ENCODE measurements around the gene GUCA2A.
"Not testable (repeated sequence)": the region's sequence is repeated elsewhere in the genome, so short reads cannot be mapped to it uniquely, and the experiment has no call there.

GUCA2A gene, protein sequence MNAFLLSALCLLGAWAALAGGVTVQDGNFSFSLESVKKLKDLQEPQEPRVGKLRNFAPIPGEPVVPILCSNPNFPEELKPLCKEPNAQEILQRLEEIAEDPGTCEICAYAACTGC

DNA sequence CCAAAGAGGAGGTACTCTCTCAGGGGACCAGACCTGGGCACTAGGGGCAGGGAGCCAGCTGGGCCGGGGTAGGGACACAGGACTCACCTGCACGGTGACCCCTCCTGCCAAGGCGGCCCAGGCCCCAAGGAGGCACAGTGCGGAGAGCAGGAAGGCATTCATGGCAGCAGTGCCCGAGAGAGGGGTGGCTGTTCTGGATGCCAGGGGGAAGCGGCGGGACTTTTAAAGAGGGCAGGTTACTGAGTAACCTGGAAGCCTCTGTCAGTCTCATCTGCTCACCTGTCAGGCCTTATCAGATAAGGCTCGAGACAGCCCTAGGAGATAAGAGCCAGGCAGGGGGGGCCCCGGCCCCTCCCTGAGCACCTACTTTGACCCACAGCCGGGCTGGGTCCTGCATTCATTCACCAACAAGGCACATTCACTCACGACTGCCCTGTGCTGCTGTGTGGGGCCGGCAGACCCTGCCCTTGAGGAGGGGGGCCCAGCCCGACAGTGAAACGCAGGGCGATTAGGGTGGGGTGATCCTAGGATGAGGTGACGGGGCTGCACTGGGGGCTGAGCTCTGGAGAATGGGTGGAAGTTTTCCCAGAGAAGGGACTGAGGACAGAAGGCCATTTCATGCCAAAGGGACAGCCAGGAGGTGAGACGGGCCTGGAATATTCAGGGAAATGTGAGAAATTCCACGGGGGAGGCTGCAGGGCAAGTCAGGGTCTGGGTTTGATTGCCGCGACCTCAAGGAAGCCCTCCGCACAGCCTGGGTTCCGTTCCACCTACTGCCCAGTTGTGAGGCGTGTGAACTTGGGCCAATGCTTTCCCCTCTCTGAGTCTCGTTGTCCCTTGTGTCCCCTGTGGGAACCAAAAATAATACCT lies at the start of gene GUCA2A:
Gene GUCA2A (minus strand): TSS at position 195 of the 870 bp plus-strand sequence. CDS start 33 bp downstream, at position 162.
- DNase-seq, result no peak

DNA sequence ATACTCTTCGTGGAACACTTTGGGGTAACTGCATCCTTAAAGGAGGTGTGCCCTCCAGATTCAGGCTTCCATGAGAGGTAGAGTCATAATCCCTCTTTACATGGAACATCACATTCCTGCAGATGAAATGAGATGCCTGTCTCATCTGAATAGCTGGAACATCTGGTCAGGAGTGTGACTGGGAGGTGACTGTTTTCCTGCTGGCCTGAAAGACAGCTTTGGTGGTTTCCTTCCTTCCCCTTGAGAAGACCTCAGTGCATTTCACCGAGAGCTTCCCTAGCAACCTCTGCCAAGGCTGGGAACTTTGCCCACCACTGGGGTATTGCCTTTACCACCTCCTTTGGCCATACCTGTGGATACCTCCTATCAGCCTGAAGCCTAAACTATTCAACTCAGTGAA lies 46.7 kb upstream of the GUCA2A start:
- no peak for DNase-seq

DNA sequence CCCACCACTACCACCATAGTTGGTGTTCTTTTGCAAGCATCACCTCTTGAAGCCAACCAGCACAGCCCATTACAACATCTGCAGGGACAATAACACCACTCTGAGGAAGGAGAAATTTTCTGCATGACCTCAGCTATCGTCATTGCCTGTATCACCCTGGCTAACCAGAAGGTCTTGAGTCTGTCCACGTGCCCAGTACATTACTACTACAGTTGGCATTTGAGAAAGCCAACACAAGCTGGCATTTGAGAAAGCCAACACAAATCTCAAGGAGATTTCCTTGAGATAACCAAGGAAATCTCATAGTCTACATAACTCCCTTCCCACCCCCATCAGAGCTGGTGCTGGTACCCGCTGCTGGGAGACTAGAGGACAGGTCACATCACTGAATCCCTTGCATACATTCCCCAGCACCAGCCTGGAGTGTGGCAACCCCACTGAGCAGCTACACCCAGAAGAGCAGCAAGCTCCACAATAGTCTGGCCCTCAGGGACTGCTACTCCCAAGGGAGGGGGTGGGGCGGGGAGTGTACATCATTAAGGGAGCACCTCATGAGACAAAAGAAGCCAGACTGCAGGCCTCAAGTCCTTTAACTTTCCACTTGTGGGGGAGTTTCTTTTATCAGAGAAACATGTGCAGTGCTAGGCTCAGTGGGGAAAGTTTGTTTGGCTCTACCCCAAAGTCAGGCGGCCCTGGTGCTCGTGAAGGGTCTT lies 46.0 kb upstream of the GUCA2A start:
- no peak for DNase-seq

DNA sequence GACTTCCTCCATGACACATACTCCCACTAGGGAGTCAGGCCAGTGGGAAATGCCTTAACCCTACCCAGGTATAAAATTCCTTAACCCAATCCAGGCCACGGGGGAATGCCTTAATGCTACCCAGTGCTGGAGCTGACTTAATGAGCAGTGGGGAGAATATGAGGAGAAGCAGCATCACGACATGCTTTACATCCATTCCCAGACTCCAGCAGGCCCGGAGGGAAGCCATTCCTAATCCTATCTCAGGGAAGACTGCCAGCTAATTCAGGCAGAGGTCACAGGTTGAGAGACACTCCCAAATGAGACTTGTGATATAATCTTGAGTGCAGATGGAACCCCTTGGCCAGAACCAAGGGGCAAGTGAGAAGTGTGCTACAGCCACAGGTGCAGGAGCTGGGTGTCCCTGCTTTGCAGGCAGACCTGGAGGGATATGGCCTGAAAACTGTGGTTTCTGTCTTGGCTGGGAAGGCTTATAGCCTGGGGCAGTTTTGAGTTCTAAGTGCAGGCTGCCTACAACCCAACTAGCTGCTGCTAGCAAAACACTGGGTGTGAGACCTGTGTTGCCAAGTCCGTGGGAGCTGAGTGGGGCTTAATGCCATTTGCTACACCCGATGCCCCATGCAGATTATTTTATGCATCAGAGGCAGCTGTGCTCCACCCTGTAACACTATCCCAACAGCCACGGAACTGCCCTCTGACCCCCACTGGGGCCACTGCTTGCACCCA lies 45.1 kb upstream of the GUCA2A start:
- no peak for DNase-seq

DNA sequence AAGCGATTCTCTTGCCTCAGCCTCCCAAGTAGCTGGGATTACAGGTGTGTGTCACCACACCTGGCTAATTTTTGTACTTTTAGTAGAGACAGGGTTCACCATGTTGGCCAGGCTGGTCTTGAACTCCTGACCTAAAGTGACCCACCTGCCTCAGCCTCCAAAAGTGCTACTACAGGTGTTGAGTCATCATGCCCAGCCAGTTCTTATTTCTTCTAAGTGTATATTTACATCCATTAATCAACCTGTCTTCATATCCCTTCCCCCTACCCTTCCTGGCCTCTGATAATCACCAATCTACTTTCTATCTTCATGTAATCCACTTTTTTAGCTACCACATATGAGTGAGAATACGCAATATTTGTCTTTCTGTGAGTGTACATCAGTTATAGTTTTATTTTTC lies 42.4 kb upstream of the GUCA2A start:
- not testable (repeated sequence) for DNase-seq

DNA sequence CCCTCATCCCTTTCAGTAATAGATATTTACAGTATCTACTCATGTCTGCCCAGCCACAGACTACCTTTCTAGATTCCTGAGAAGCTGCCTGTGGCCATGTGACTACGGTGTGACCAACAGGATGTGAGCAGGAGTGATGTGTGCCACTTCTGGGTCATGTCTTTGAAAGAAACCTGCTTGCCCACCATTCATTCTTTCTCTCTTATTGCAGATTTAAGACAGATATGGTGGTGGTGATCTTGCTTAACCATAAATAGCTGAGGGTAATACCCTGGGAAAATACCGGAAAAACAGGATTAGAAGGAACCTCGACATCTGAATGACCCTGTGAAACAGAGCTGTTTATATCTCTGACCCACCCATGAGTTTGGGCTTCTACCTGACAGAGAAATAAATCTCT lies 41.6 kb upstream of the GUCA2A start:
- DNase-seq, result no peak

DNA sequence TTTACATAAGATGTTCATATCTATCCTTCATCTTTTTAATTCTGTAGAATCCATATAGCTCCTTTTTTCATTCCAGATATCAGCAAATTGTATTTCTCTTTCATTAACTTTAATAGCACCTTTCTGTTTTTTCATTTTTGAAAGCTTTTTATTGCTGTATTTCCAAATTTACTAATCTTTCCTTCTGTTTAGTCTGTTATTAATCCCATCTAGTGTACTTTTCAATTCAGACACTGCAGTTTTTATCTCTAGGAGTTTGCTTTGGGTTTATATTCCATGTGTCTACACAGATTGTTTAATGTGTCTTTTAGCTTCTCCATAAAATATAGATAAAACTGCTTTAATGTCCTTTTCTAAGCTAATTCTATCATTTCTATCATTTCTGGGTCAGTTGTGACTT lies 37.4 kb upstream of the GUCA2A start:
- no peak for DNase-seq

DNA sequence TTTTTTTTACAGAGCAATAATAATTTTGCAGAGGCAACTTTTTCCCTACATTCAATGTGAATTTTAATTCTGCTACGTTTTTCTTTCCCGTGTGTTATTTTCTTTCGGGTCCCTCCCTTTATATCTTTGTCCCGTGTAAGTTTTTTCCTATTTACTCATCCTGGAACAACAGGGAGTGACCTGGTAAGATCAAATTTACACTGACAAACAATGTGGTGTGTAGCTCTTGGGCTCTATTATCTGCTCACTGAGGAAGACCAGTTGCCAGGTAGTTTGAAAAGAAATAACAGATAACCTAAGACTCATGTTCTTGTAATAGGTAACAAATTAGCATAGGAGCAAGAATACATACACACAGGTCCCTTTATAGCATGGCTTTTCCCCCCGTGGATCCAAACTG lies 33.7 kb upstream of the GUCA2A start:
- DNase-seq, result no peak

DNA sequence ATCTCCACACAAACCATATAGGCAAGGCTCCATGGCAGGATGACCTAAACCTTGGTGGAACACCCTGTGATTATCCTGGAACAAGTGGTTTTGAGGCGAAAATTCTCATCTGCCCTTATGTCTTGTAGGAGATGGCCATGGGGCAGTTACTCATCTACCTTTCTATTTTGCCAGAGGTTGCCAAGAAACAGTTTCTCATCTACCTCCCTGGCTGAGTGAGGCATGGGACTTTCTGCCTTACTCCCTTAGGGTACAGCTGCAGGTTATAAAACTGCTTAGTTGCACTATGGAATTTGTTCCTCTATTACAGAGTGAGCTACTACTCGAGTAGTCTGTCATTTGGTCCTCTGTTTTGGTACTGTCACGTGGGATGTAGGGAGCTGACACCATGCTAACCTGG lies 31.3 kb upstream of the GUCA2A start:
- DNase-seq, result no peak

DNA sequence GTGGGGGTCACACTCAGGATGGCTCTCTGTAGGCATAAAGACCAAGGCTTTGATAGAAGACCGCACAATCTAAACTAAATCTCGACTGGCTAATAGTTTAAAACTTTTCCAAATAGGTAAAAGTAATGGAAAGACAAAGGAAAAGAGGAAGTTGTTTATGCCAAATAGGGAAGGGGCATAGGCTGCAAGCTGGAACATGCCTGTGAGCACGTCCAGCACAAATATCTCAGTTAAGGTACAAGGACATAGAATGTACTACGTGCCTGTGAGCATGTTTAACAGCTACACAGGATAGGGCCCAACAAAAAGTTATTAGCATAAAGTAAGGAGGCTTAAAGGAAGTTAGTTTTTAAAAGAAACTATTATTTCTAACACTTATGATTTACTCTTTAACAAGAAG lies 27.6 kb upstream of the GUCA2A start:
- no peak for DNase-seq

DNA sequence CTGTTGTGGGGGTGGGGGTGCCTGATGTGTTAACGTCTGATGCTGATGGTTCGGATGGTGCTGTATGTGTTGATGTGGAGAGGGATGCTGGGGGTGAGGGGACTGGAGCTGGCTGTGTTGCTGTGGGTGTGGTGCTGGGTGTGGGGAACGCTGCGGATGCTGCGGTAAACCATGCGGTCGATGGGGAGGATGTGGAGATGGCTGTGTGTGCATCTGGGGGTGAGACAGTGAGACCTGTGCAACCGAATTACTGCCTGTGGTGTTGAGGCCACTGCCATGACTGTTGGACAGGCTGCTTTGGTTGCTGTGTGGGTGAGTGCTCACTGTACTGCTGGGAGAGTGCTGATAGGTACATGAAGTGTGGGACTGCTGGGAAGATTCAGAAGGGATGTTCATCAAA lies 26.8 kb upstream of the GUCA2A start:
- DNase-seq, result no peak

DNA sequence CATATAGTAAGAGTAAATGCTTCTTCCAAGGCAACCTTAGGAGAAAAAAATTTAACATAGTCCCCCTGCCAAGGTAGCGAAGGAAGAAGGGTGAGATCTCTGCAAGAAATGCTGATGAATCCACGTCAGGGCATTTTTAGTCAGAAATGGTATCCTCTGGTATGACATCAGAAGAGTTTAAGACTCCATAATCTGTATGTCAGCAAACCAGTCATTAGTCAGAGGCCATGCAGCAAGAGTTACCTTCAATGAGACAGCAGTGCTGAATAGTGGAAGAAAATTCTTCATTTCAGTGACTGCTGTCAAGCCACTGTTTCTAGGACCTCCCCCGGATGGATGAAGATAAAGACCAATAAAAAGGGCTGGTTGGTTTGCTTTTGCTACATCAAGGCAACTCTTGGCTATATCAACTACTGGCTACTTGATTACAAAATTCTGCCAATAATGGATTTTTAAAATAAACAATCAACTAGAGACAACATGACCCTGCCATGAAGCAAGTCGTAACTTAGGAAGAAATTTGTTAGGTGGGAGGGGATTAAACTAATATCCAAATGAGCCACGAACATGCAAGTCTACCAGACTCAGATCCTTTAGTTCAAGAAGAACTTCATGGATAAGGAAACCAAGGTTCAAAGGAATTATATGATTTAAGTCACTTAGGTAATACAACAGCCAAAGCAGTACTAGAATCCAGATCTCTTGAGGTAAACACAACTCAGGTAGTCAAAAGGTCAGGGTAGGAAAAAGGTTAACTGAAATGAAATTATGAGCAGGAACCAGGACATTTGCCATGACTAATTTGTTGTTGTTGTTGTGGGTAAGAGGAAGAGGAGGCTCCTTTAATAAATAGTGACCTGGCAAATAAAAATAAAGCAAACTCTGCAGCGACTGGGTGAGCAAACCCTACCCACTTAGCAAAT lies 25.6 kb upstream of the GUCA2A start:
- DNase-seq, result no peak

DNA sequence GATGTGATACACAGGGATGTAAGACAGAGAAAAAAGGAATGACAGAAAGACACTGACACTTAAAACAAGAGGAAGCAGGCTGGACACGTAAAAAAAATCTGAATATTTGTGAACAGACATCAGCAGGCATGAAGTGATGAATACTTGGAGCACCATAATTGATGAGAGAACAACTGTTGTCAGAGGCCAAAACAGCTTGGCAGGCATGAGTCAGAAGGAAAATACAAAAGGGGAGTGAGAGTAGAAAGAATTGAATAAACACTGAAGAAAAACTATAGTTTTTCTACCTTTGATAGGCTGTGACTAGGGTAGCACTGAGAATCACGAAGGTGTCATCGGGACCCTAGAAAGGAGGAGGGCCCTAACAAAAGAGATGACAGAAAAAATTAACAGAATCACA lies 21.6 kb upstream of the GUCA2A start:
- DNase-seq, result no peak

DNA sequence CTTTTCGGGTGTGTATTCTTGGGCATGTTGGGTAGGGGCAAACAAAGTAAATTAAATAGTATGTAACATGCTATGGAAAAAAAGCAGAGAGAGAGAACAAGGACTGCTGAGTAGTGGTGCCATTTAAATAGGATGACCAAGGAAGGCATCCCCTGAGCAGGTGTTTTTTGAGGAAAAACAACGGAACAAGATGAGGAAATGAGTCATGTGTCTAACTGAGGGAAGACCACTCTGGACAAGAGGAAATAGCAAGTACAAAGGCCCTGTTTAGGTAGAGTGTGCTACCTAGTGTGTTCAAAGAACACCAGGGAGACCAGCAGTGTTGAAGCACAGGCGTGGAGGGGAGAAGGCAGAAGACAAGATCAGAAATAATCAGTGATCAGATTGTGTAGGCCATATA lies 20.1 kb upstream of the GUCA2A start:
- no peak for DNase-seq

DNA sequence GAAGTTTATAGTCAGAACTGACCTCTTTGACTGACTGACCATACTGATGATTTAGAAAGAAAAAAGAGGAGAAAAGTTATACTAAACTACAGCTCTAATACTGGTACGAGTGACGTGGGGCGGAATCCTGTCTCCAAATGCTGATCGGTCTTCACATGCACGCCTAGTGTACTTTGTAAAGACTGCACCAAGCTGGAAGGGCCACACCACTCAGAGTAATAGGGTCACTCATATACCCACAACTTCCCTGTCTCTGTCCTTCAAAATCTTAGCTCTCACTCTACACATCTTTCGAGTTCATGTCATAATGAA lies 19.4 kb upstream of the GUCA2A start:
- no peak for DNase-seq

DNA sequence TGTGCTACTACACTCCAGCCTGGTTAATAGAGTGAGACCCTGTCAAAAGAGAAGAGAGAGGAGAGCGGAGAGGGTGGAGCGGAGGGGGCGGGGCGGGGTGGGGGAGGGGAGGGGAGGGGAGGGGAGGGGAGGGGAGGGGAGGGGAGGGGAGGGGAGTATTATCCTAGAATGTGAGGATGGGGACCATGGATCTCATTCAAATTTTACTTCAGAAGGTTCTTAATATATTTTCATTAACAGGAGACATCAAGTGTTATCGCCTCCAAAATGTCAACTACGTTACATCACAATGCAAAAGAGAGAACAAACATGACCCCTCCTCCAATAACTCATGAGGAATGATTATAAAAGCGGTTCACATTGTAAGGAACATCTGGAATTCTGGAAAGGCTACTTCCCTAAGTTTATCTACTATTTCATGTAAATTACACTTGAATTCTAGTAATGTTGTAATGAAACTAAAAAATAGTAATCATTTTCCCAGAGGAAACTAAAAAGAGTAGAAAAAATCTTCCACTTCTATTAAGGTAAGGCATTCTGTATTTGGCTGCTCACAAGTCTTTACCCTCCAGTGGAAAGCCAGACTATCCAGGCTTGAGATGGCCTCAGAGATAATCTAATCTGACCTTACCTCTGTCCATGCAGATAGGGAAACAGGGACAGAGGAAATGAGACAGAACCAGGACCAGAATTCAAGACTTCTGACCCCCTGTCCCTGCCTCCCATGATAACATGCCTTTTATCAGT lies 18.8 kb upstream of the GUCA2A start:
- no peak for DNase-seq

DNA sequence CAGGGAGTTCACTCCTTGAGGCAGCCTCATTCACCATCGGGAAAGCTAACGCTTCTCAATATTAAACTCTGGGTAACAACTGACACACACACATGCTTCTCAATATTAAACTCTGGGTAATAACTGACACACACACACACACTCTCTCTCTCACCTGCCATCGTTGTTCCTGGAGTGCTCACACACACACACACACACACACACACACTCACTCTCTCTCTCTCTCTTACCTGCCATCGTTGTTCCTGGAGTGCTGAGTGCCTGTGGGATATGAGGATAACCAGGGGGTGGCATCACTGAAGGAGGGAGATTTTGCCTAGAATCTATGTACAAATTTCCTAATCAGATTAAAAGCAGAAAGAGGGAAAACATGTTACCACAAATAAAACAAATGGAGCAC lies 17.1 kb upstream of the GUCA2A start:
- DNase-seq, result no peak

DNA sequence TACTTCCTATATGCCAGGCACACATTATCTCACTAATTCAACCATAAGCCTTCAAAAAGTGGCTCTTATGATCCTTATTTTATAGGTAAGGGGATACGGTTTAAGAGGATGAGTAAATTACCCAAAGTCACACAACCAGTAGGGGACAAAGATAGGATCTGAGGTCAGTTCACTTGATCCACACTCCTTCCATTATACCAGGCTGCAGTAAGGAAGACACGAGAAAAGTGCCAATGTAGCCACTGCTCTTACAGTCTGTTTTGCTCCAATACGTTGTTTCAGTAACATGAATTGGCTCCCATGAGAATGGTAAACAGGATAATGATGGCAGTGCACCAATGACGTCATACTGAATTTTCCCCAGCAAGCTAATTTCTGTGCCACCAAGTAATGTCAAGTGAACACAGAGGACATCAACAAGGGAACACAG lies 15.4 kb upstream of the GUCA2A start:
- DNase-seq, result no peak

DNA sequence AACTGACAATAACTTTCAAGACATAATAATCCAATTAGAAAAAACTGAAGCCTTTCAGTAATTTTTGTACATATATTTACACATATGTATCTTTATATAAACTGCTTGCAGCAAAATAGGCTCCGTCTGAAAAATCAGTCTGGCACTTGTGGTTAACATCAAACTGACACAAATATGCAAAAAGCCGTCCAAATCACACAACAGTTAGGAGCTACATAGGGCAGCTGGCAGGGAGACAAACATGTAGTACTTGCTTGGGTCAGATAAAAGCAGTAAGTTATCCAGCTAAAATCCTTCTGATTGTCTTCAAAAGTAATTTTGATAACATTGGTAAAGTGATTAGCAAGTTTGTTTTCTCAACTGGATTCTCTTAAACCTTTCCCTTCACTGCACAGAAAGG lies 14.7 kb upstream of the GUCA2A start:
- no peak for DNase-seq

DNA sequence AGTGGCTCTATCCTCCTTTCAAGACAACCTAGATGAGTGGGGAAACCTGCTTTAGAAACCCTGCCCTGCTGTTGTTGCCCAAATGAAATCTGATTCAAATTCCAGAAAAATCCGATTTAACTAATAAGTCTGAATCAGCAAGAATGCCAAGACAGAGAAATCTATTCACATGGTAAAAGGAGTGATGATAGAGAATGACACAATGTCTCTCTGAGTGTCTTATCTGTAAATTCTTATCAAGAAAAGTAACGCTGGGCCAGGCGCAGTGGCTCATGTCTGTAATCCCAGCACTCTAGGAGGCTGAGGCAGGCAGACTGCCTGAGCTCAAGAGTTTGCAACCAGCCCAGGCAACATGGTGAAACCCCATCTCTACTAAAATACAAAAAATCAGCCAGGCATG lies 13.7 kb upstream of the GUCA2A start:
- no peak for DNase-seq

DNA sequence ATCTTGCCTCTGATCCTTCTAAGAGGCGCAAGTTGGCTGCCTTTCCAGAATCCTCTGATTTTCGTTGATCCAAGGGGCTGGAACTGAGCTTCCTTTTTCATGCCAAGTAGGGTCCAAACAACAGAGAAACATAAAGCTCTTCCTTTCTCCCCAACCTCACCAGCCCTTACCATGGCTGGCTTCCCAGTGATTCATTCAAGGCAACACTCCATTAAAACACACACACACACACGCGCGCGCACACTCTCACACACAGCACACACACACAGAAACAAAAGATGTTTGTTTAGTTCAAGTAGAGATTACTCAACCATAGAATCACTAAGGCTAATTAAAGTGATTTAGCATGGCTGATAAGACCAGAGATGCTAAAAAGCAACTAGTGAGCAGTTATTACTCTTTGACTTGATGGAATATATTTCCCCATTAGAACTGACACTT lies 13.0 kb upstream of the GUCA2A start:
- DNase-seq, result peak; percentile 57

Data from NCI-H146 (cell line).